ENCODE data around the gene IQGAP2.

Gene IQGAP2

DNA sequence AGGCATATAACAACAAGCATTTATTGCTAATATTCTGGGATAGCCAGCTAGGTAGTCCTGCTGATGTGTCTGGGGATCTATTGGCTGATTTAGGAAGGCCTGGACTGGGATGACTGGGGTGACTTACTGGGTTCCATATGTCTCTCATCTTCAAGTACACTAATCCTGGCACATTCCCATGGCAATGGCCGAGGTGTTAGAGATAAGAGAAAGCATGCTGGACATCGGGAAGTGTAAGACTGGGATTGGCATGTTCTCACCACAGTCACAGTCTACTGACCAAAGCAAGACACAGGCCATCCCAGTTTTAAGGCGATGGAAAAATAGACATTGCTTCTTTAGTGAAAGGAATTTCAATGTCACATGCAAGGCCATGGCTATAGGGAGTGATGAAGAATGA lies 342.6 kb downstream of the IQGAP2 start:
- TF ChIP-seq EZH2phosphoT487 (conservative IDR thresholded peaks at IDR 0.05; ENCODE audit: low read length), result no peak
- TF ChIP-seq, protein P1, sequence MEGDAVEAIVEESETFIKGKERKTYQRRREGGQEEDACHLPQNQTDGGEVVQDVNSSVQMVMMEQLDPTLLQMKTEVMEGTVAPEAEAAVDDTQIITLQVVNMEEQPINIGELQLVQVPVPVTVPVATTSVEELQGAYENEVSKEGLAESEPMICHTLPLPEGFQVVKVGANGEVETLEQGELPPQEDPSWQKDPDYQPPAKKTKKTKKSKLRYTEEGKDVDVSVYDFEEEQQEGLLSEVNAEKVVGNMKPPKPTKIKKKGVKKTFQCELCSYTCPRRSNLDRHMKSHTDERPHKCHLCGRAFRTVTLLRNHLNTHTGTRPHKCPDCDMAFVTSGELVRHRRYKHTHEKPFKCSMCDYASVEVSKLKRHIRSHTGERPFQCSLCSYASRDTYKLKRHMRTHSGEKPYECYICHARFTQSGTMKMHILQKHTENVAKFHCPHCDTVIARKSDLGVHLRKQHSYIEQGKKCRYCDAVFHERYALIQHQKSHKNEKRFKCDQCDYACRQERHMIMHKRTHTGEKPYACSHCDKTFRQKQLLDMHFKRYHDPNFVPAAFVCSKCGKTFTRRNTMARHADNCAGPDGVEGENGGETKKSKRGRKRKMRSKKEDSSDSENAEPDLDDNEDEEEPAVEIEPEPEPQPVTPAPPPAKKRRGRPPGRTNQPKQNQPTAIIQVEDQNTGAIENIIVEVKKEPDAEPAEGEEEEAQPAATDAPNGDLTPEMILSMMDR (IDR thresholded peaks at IDR 0.05; ENCODE audit: insufficient read depth, low read length, poor library complexity, severe bottlenecking), result no peak
- H3F3A ChIP-seq (ENCODE audit: insufficient read depth), result no peaks in the 10 kb centered on the region
- H3K9ac ChIP-seq (ENCODE audit: low read length), result no peak overlapping the region
- no peaks in the 10 kb centered on the region for H3K27me3 ChIP-seq (ENCODE audit: low read length)
- no peak overlapping the region for H2AFZ ChIP-seq (ENCODE audit: low read depth, low read length, severe bottlenecking)
- no peaks in the 10 kb centered on the region for H3K36me3 ChIP-seq (ENCODE audit: low read length)
- H3K4me2 ChIP-seq (ENCODE audit: low read depth, low read length, poor library complexity, severe bottlenecking), result no peak overlapping the region
- no peaks in the 10 kb centered on the region for H3K9me3 ChIP-seq (ENCODE audit: insufficient read depth, low read length)
- no peaks in the 10 kb centered on the region for H3K79me2 ChIP-seq (ENCODE audit: insufficient read depth, low read length)
- H3K27ac ChIP-seq (ENCODE audit: low read depth, low read length), result no peak overlapping the region
- no peak overlapping the region for H3K4me3 ChIP-seq (ENCODE audit: insufficient read depth, low read length, poor library complexity, severe bottlenecking)
- no peaks in the 10 kb centered on the region for H4K20me1 ChIP-seq (ENCODE audit: low read depth, low read length)
- no peaks in the 10 kb centered on the region for H3K9me2 ChIP-seq (replicated peaks; ENCODE audit: insufficient read depth, low read length)

DNA sequence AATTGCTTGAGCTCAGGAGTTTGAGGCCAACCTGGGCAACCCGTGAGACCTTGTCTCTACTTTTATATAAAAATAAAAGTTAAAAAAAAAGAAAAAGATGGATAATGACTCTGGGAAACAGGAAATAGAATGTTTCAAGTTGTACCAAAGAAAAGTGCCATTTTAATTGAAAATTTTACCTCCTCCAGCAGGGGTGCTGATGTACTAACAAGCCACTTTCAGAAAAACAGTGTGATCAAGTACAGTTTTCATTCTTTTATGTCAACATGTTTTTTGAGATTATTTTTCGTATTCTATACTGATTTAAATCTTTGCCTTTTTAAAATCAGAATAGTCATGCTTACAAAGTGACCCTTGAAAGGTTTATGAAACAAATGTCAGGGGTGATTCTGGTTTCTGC lies 343.6 kb downstream of the IQGAP2 start:
- Histone ChIP-seq H3K27ac (ENCODE audit: low read depth, low read length) (no peak overlapping the region), H3K4me3 (ENCODE audit: insufficient read depth, low read length, poor library complexity, severe bottlenecking) (no peak overlapping the region), H3K9me2 (replicated peaks; ENCODE audit: insufficient read depth, low read length) (no peaks in the 10 kb centered on the region), H3F3A (ENCODE audit: insufficient read depth) (no peaks in the 10 kb centered on the region), H4K20me1 (ENCODE audit: low read depth, low read length) (no peaks in the 10 kb centered on the region), H3K9me3 (ENCODE audit: insufficient read depth, low read length) (no peaks in the 10 kb centered on the region), H3K36me3 (ENCODE audit: low read length) (no peaks in the 10 kb centered on the region), H3K4me2 (ENCODE audit: low read depth, low read length, poor library complexity, severe bottlenecking) (no peak overlapping the region), H3K27me3 (ENCODE audit: low read length) (no peaks in the 10 kb centered on the region), H3K9ac (ENCODE audit: low read length) (no peak overlapping the region), H3K79me2 (ENCODE audit: insufficient read depth, low read length) (no peaks in the 10 kb centered on the region), H2AFZ (ENCODE audit: low read depth, low read length, severe bottlenecking) (no peak overlapping the region)
- TF ChIP-seq, protein P1 (IDR thresholded peaks at IDR 0.05; ENCODE audit: insufficient read depth, low read length, poor library complexity, severe bottlenecking), result no peak
- no peak for TF ChIP-seq EZH2phosphoT487 (conservative IDR thresholded peaks at IDR 0.05; ENCODE audit: low read length)

DNA sequence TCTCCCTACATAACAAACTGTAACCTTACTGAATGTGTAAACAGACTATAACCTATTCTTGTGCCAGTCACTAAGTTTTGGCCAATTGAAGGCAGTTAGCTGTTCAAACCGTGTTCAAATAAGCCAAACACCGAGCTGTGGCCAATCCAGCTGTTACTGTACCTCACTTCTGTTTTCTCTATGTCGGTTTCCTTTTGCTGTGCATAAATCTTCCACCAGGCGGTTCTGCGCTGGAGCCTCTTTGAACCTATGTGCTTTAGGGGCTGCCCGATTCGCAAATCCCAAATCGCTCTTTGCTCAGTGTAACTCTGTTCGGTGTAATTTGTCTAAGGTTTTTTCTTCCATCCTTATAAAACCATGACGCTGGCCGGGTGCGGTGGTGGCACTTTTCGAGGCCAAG lies 344.6 kb downstream of the IQGAP2 start:
- no peaks in the 10 kb centered on the region for H3K27me3 ChIP-seq (ENCODE audit: low read length)
- H3K4me2 ChIP-seq (ENCODE audit: low read depth, low read length, poor library complexity, severe bottlenecking), result no peak overlapping the region

More for the DNA sequence above, 344.6 kb downstream of the IQGAP2 start:
- Histone ChIP-seq H3K27ac (ENCODE audit: low read depth, low read length) (no peak overlapping the region), H3K9me2 (replicated peaks; ENCODE audit: insufficient read depth, low read length) (no peaks in the 10 kb centered on the region), H3K9me3 (ENCODE audit: insufficient read depth, low read length) (no peaks in the 10 kb centered on the region), H3K79me2 (ENCODE audit: insufficient read depth, low read length) (no peaks in the 10 kb centered on the region), H2AFZ (ENCODE audit: low read depth, low read length, severe bottlenecking) (no peak overlapping the region), H3K9ac (ENCODE audit: low read length) (no peak overlapping the region), H3F3A (ENCODE audit: insufficient read depth) (no peaks in the 10 kb centered on the region), H3K4me3 (ENCODE audit: insufficient read depth, low read length, poor library complexity, severe bottlenecking) (no peak overlapping the region), H4K20me1 (ENCODE audit: low read depth, low read length) (no peaks in the 10 kb centered on the region), H3K36me3 (ENCODE audit: low read length) (no peaks in the 10 kb centered on the region)
- TF ChIP-seq, protein P1 (IDR thresholded peaks at IDR 0.05; ENCODE audit: insufficient read depth, low read length, poor library complexity, severe bottlenecking), result no peak
- no peak for TF ChIP-seq EZH2phosphoT487 (conservative IDR thresholded peaks at IDR 0.05; ENCODE audit: low read length)

All from SU-DHL-6 (cell line).